Measurements from ENCODE around the gene CT83.

DNA sequence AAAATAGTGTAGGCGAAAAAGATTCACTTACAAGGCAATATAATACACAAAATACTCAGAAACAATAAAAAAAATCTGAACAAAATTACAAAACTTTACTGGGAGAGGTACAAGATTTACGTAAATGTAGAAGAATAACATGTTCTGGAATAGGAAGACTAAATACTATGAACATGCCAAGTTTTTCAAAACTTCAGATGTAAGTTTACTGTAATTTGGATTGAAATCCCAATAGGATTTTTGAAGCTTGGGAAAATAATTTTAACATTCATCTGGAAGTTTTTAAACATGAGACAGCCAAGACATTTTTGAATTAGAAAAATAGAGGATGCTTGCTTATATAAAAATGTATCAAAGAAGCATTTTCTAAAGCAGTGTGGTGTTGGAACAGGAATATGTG is 30.5 kb upstream of the CT83 start:
- TF ChIP-seq CEBPB (IDR thresholded peaks at IDR 0.05; ENCODE audit: low read depth, low read length) (no peak), SIX5 (IDR thresholded peaks at IDR 0.05; ENCODE audit: low read depth, low read length) (no peak)

Measured in H1 (cell line).